ENCODE data around the gene SLC6A18. TPM values are rescaled to one million over a fixed set of nuclear protein-coding genes. Genes with fewer than 3 reads are reported as not detected.

Gene SLC6A18
- total and polyA plus RNA-seq, 2 of the 4 experiments (the other 2 are of a cell fraction): not detected

- no peak for TF ChIP-seq MAZ (IDR thresholded peaks at IDR 0.05; ENCODE audit: borderline replicate concordance, low read depth, low read length)
Measured at GRCh38 chr5:1249366-1250280, 24.4 kb downstream of the SLC6A18 start (continued).

GRCh38 chr5:1251678-1252580 lies 26.7 kb downstream of the SLC6A18 start:
- no peaks in the 10 kb centered on the region for H3K9me1 ChIP-seq (ENCODE audit: insufficient read depth, low read length)
- no peaks in the 10 kb centered on the region for H3K4me1 ChIP-seq (ENCODE audit: control insufficient read depth, insufficient read depth, low read length)
- H4K8ac ChIP-seq (ENCODE audit: low read depth in 2 of 2, low read length in 2 of 2): no peak overlapping the region
- no peak overlapping the region for H2AFZ ChIP-seq (replicated peaks; ENCODE audit: low read length, poor library complexity)
- TF ChIP-seq CEBPB (IDR thresholded peaks at IDR 0.05; ENCODE audit: low read depth, low read length): no peak
- TF ChIP-seq RCOR1 (IDR thresholded peaks at IDR 0.05; ENCODE audit: insufficient replicate concordance, low read length): no peak
- no peak for TF ChIP-seq FOS (IDR thresholded peaks at IDR 0.05; ENCODE audit: low read depth, low read length)
- no peak for TF ChIP-seq CHD1 (IDR thresholded peaks at IDR 0.05; ENCODE audit: low read depth, low read length)
- no peak overlapping the region for H2AK9ac ChIP-seq (replicated peaks; ENCODE audit: low read depth, low read length, poor library complexity)
- H2BK15ac ChIP-seq (ENCODE audit: low read depth, low read length): no peak overlapping the region
- H2AK5ac ChIP-seq (ENCODE audit: low read depth, low read length): no peak overlapping the region
- H4K20me1 ChIP-seq (ENCODE audit: insufficient read depth, low read length): no peaks in the 10 kb centered on the region
- intact Hi-C loops (cut with micrococcal nuclease) (no loop called here), in situ Hi-C loops (cut with MboI; ENCODE audit: low sequenced_read_pairs) (no loop called here), dilution Hi-C loops (cut with HindIII; ENCODE audit: low sequenced_read_pairs, unreplicated experiment) (no loop called here)
- no peak overlapping the region for H4K5ac ChIP-seq (ENCODE audit: low read depth, low read length)
- no peak overlapping the region for H2BK20ac ChIP-seq (ENCODE audit: low read depth, low read length)
- H3K79me1 ChIP-seq (ENCODE audit: low read depth in 1 of 2, low read length in 2 of 2): no peaks in the 10 kb centered on the region
- H3K27me3 ChIP-seq (ENCODE audit: control insufficient read depth, insufficient read depth, low read length): peaks cover 3% of the 10 kb centered on the region; the same call in 1 of the 2 replicates
- DNase-seq: no peak
- H3K14ac ChIP-seq (replicated peaks; ENCODE audit: low read depth, low read length): no peak overlapping the region
- H4K91ac ChIP-seq (ENCODE audit: insufficient read depth, low read depth, low read length): no peak overlapping the region
- no peaks in the 10 kb centered on the region for H3K9me3 ChIP-seq (ENCODE audit: control insufficient read depth, insufficient read depth, low read length)
- ChIA-PET POLR2A (ENCODE audit: unreplicated experiment) (no interaction called here), CTCF (no interaction called here)
- no peak overlapping the region for H3K9ac ChIP-seq (ENCODE audit: low read depth, low read length)
- H3K56ac ChIP-seq (ENCODE audit: extremely low read depth, insufficient read depth, low read length): no peak overlapping the region
- ATAC-seq (ENCODE audit: low read depth): no peak
- no peaks in the 10 kb centered on the region for H3K36me3 ChIP-seq (ENCODE audit: control insufficient read depth, insufficient read depth, low read length)
- H3K4me3 ChIP-seq (ENCODE audit: insufficient read depth, low read depth, low read length): no peak overlapping the region
- H3K4ac ChIP-seq (ENCODE audit: low read depth, low read length): no peak overlapping the region
- WGBS, 2 experiments (ENCODE audit: extremely low coverage in 2 of 2, insufficient read length in 1 of 2): 23% methylated on average over 6 of the region's 27 CpGs; no CpG with 5 or more reads in 1 of the 2 experiments
- H2BK5ac ChIP-seq (ENCODE audit: low read depth, low read length, poor library complexity, severe bottlenecking): no peak overlapping the region
- BruUV-seq (replicated peaks): no TSS peak
- no peak overlapping the region for H3K27ac ChIP-seq (ENCODE audit: insufficient read depth, low read length)
- H2BK120ac ChIP-seq (ENCODE audit: low read depth, low read length): no peak overlapping the region
- H3K18ac ChIP-seq (ENCODE audit: low read depth, low read length): no peak overlapping the region
- no peak overlapping the region for H3K23ac ChIP-seq (ENCODE audit: low read depth, low read length)
- H3K4me2 ChIP-seq (ENCODE audit: low read depth, low read length): no peak overlapping the region
